Activated T-cell treated with anti-CD3 and anti-CD28 coated beads, Interleukin-2, amount 50 U/mL, for 72 hours (primary cell): ENCODE measurements around the gene TEX261. TPM values are rescaled to one million over a fixed set of nuclear protein-coding genes. Genes with fewer than 3 reads are reported as not detected.
"Not testable (repeated sequence)": the region's sequence is repeated elsewhere in the genome, so short reads cannot be mapped to it uniquely, and the experiment has no call there.

Experiments
- ATAC-seq, 2 donors: fragments of 150-1000 bp; cut with Tn5 transposase; replicated peaks in 1 of 2; 2 replicates each; pipeline ENCODE4 v1.10.0; 2021; ENCODE audit warnings: moderate library complexity in 2 of 2, mild to moderate bottlenecking in 1 of 2
- DNase-seq, 2 donors: peaks; one replicate each; pipeline ENCODE4 v3.0.0; 2021 to 2022; ENCODE audit warnings: mixed read lengths in 1 of 2
- H3K27ac Mint-ChIP-seq: one replicate; pipeline ENCODE4 v1.8.0; 2022; ENCODE audit warnings: mild to moderate bottlenecking, moderate library complexity, mixed read lengths
- H3K27me3 Mint-ChIP-seq: one replicate; pipeline ENCODE4 v1.8.0; 2022; ENCODE audit warnings: low read depth, mixed read lengths
- H3K36me3 Mint-ChIP-seq, 2 donors: one replicate each; pipeline ENCODE4 v1.8.0; 2022; ENCODE audit warnings: mixed read lengths in 2 of 2, mild to moderate bottlenecking in 1 of 2; ENCODE audit not compliant: insufficient read depth in 2 of 2
- H3K4me1 Mint-ChIP-seq: one replicate; pipeline ENCODE4 v1.8.0; 2022; ENCODE audit warnings: low read depth, mixed read lengths
- H3K4me3 Mint-ChIP-seq, 2 donors: one replicate each; pipeline ENCODE4 v1.8.0; 2022; ENCODE audit warnings: mild to moderate bottlenecking in 2 of 2, mixed read lengths in 2 of 2, moderate library complexity in 2 of 2
- H3K9me3 Mint-ChIP-seq, 2 donors: one replicate each; pipeline ENCODE4 v1.8.0; 2022; ENCODE audit warnings: mixed read lengths in 2 of 2
- total RNA-seq, 2 donors: library from RNA; stranded (reverse); gene quantifications; one replicate each; pipeline ENCODE4 v1.2.3, GENCODE V29; 2022

The TEX261 gene
- total RNA-seq, 2 donors from 2014 or later = 45.9 to 66.6 TPM

DNA sequence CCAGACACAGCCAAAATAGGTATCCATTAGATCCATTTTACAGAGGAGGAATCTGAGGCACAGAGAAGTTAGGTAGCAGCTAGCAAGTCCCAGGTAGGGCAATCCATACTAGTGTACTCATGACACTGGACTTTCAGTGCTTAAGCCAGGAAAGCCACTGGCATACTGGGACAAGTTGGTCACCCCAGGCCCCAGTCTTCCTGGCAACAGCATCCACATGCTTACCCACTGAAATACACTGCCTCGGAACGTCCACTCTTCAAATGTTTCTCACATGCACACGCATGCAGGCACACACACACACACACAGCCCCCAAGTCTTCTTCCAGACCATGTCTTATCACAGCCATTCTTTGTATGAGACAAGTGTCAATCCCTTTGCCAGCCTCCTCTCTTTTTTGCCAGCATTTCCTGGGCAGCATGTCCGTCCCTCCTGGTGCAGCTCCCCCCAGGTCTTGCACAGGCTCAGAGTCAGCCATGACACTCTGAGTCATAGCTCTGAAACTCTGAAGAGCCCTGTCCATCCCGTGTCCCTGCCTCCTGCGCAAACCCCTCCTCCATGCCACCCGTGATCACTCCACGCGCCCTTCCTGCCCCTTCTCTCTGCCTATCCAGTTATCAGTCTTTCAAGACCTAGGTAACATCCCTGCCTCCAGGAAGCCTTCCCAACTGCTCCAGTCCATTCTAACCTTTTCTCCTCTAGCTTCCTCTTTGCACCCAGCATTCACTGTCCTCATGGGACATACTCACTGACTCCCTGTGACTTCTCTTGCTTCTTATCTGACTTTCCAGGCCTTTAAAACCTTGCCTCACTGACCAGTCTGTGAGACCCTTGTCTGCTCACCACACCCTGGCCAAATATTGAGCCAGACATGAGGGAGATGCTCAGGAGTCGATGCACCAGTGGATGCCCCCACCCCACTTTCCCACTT is 10.9 kb upstream of the TEX261 start:
- H3K4me1 Mint-ChIP-seq = peaks cover 7% of the 10 kb centered on the region
- no peak overlapping the region for H3K27ac Mint-ChIP-seq
- DNase-seq (no peak), ATAC-seq (no peak)
- no peak overlapping the region for H3K4me3 Mint-ChIP-seq
- H3K27me3 Mint-ChIP-seq = peaks cover 8% of the 10 kb centered on the region
- no peaks in the 10 kb centered on the region for H3K36me3 Mint-ChIP-seq
- H3K9me3 Mint-ChIP-seq = no peaks in the 10 kb centered on the region

DNA sequence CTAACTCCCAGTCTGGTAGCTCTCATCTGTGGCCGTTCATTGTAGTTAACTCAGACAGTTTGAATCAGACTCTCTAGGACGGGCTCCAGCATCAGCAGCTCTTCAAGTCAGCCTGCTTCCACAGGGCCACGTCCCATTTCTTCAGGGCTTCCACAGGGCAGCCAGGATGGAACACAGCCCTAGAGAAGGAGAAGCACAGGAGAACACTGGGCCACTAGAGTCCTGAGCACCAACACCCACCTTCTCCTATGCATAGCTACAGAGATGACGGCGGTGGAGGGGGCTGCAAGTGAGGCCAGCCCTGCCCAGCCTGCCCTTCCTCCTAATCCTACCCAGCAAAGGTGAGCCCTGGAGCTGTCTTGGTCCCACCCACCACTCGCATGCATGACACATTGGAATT is 10.2 kb upstream of the TEX261 start:
- H3K27me3 Mint-ChIP-seq = peaks cover 2% of the 10 kb centered on the region
- no peaks in the 10 kb centered on the region for H3K36me3 Mint-ChIP-seq
- H3K9me3 Mint-ChIP-seq = no peaks in the 10 kb centered on the region
- ATAC-seq = no peak
- no peak overlapping the region for H3K27ac Mint-ChIP-seq
- DNase-seq = no peak
- H3K4me3 Mint-ChIP-seq = no peak overlapping the region
- peaks cover 7% of the 10 kb centered on the region for H3K4me1 Mint-ChIP-seq

DNA sequence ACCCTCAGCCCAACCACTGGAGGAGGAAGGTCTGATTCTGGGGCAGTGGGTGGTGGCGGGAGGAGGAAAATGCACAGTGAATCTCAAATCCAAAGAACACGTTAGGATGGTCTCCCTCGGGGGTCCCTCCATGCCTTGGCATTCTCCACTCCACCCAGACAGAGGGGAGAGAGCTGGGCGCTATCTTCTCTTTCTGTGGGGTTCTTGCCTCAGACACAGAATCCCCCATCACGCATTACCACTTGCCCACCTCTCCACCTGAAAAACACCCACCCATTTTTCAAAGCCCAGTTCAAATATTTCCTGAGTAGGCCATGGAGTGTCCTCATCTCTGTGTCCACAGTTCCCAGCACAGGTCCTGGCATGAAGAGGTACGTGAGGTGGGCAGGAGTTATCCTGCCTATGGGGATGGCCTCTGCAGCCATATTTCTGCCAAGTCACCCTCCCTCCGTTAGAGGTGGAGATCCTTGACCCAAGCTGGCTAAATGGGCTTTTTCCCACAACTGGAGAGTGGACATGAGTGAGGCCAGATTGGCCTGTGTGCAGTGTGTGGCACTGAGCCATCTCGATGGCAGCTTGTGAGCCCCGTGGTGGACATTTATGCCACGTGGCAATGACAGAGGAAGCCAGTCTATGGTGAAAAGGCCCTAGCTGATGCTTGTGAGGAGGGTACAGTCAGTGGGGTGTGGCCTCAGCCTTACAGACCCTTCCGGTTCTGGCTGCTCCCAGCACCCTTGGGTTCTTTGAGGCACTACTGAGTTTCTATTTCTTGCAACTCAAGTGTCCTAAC is 9.5 kb upstream of the TEX261 start:
- H3K4me3 Mint-ChIP-seq = no peak overlapping the region
- H3K27ac Mint-ChIP-seq = no peak overlapping the region
- ATAC-seq (no peak), DNase-seq (no peak)
- no peaks in the 10 kb centered on the region for H3K9me3 Mint-ChIP-seq
- H3K36me3 Mint-ChIP-seq = no peaks in the 10 kb centered on the region
- no peaks in the 10 kb centered on the region for H3K27me3 Mint-ChIP-seq
- H3K4me1 Mint-ChIP-seq = peaks cover 13% of the 10 kb centered on the region

DNA sequence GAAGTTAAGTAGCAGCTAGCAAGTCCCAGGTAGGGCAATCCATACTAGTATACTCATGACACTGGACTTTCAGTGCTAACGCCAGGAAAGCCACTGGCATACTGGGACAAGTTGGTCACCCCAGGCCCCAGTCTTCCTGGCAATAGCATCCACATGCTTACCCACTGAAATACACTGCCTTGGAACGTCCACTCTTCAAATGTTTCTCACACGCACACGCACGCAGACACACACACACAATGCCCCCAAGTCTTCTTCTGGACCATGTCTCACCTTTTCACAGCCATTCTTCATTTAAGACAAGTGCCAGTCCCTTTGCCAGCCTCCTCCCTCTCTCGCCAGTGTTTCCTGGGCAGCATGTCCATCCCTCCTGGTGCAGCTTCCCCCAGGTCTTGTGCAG is 8.7 kb upstream of the TEX261 start:
- Mint-ChIP-seq H3K9me3 (no peaks in the 10 kb centered on the region), H3K4me1 (peaks cover 15% of the 10 kb centered on the region), H3K4me3 (no peak overlapping the region), H3K27me3 (no peaks in the 10 kb centered on the region), H3K27ac (no peak overlapping the region), H3K36me3 (no peaks in the 10 kb centered on the region)
- DNase-seq (no peak), ATAC-seq (no peak)

DNA sequence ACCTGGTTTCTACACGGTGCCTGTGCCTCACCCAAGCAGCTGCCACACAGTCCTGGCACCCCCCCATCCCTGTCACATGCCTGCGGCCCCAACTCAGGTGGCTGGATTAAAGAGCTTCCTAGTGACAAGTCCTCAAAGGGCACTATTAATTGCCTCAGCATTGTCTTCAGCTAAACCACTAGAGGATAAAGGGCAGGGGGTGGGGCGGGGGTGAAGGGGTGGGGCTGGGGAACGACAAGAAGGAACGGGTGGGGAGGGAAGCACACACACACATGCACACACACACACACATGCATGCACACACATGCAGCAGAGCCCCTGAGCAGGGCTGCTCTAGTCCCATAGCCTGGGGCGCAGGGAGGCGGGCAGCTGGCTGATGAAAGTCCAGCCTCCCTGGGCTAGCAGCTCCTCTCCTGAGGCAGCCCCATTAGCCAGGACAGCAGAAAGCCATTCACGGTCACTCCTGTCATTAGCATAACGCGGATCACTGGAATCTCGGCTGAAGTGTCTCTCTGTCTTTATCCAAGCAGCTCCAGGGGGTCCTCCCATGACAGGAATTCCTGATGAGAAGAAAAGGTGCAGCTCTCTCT is 7.4 kb upstream of the TEX261 start:
- DNase-seq = no peak

DNA sequence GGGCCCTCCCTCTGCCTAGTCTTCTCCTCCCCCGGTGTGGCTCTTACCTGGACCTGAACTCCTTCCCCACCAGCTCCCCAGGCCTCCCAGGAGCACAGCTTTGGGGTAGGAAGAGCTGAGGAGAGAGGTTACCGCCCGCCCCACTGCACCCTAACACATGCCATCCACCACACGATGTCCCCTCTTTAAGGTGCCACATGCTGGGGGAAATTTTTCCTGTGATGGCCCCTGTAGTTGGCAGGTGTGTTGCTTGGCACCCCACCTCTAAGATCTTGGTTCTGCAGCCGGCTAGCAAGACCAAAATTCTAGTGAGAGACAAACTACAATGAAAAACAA is 6.9 kb upstream of the TEX261 start:
- Mint-ChIP-seq H3K4me3 (no peak overlapping the region), H3K27ac (no peak overlapping the region), H3K9me3 (no peaks in the 10 kb centered on the region), H3K36me3 (no peaks in the 10 kb centered on the region), H3K4me1 (peaks cover 15% of the 10 kb centered on the region), H3K27me3 (no peaks in the 10 kb centered on the region)
- DNase-seq = no peak
- ATAC-seq = no peak

More for the DNA sequence above, 7.4 kb upstream of the TEX261 start:
- Mint-ChIP-seq H3K36me3 (no peaks in the 10 kb centered on the region), H3K27me3 (no peaks in the 10 kb centered on the region), H3K4me3 (no peak overlapping the region), H3K4me1 (peaks cover 15% of the 10 kb centered on the region), H3K27ac (no peak overlapping the region), H3K9me3 (no peaks in the 10 kb centered on the region)
- no peak for ATAC-seq

DNA sequence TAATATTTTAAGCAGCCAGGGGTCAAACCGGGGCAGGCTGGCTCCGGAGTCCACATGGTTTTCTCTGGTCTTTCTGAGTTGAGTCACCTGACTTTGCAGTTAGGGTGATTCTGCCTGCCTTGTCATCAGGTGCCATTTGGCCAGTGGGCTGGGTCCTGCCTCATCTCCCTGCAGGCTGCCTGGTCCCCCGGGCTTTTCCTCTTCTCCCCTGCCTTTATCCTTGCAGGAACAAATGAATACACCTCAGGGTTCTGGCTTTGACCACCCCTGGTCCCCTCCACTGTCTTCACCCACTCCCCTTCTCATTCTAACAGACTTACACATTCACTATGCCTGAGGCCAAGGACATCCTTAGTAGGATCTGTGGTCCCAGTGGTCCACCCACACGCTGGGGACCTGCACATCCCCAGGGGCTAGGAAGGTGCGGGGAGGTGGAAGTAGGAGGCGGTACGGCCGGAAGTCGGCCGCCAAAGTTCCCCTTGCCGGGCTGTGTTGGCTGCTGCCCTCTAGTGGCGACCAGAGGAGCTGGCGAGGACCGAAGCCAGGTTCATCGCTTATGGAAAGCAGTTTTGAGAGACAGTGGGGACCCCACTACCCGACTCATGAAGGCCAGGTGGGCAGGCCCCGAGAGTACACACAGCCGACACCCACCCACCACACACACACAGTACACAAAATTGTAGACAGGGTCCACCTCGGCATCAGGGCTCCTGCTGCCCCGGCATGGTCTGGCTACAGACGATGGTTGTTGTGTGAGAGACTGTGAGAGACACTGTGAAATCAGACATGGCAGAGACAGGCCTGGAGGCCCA is 6.3 kb upstream of the TEX261 start:
- Mint-ChIP-seq H3K27me3 (no peaks in the 10 kb centered on the region), H3K36me3 (no peaks in the 10 kb centered on the region)

DNA sequence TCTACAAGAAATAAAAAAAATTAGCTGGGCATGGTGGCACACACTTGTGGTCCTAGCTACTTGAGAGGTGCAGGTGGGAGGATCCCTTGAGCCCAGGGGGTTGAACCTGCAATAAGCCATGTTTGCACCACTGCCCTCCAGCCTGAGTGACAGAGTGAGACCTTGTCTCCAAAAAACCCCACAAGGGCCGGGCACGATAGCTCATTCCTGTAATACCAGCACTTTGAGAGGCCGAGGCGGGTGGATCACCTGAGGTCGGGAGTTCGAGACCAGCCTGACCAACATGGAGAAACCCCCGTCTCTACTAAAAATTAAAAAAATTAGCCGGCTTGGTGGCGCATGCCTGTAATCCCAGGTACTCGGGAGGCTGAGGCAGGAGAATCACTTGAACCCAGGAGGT is 5.3 kb upstream of the TEX261 start:
- H3K27ac Mint-ChIP-seq, ATAC-seq, H3K36me3 Mint-ChIP-seq, DNase-seq, H3K9me3 Mint-ChIP-seq, H3K27me3 Mint-ChIP-seq: not testable (repeated sequence)
- Mint-ChIP-seq H3K4me3 (peak overlapping the region in 1 of 2 donors; percentile 86), H3K4me1 (peaks cover 24% of the 10 kb centered on the region)

More for the DNA sequence above, 6.3 kb upstream of the TEX261 start:
- peak overlapping the region; percentile 89 for H3K27ac Mint-ChIP-seq
- peak overlapping the region; percentile 85 to 86 for H3K4me3 Mint-ChIP-seq
- no peaks in the 10 kb centered on the region for H3K9me3 Mint-ChIP-seq
- ATAC-seq = peak; percentile 90 to 92
- peak; percentile 86 to 87 for DNase-seq
- peaks cover 17% of the 10 kb centered on the region for H3K4me1 Mint-ChIP-seq

DNA sequence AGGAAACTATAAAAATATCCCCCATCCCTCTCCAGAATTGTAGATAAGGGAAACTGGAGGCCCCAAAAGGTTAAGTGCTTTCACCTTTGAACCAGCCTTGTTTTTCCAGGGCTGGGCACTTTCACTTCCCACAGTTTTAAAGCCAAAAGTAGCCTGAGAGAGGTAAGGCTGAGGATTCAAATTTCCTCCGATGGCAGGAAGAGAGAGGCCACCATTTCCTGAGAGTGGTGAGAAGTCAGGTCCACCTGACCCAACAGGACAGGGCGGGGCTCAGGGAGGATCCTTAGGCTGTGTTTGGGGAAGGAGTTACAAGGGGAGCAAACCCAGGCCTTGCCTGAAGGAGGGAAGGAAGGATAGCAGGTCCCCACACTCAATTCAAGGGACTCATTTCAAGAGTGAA is 4.7 kb upstream of the TEX261 start:
- ATAC-seq = no peak
- Mint-ChIP-seq H3K36me3 (no peaks in the 10 kb centered on the region), H3K4me1 (peaks cover 24% of the 10 kb centered on the region), H3K27me3 (no peaks in the 10 kb centered on the region), H3K27ac (no peak overlapping the region), H3K9me3 (no peaks in the 10 kb centered on the region), H3K4me3 (no peak overlapping the region)
- DNase-seq = no peak

DNA sequence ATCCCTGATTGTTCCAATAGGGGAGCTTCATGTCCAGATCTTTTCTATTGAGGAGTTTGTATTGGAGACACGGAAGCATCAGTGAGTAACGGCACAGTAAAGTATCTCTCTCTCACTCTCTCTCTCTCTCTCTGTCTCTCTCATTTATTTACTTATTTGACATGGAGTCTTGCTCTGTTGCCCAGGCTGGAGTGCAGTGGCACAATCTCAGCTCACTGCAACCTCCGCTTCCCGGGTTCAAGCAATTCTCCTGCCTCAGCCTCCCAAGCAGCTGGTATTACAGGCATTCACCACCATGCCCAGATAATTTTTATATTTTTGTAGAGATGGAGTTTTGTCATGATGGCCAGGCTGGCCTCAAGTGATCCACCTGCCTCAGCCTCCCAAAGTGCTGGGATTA is 4.2 kb upstream of the TEX261 start:
- peaks cover 26% of the 10 kb centered on the region for H3K4me1 Mint-ChIP-seq
- H3K27ac Mint-ChIP-seq, H3K4me3 Mint-ChIP-seq, ATAC-seq, H3K36me3 Mint-ChIP-seq, H3K27me3 Mint-ChIP-seq, DNase-seq, H3K9me3 Mint-ChIP-seq: not testable (repeated sequence)

DNA sequence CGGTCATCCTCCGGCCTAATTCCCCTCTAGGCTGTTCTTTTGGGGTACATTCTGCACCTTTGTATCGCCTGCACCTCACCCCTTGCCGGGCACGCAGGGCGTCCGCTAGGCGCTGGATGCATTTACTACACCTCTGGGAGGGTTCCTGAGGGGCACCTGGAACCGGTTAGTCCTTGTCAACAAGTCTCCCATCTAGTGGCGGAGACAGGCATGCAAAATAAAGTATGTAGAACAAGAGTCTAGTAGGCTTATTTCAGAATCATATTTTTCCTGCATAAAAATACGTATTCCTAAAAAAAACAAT is 705 bp upstream of the TEX261 start:
- Mint-ChIP-seq H3K9me3 (no peaks in the 10 kb centered on the region), H3K36me3 (peaks cover 3 to 4% of the 10 kb centered on the region in 2 donors), H3K4me3 (peak overlapping the region; percentile 90 to 93), H3K4me1 (peaks cover 38% of the 10 kb centered on the region), H3K27me3 (no peaks in the 10 kb centered on the region), H3K27ac (no peak overlapping the region)
- ATAC-seq (peak; percentile 34 to 47), DNase-seq (peak; percentile 41 to 64)

DNA sequence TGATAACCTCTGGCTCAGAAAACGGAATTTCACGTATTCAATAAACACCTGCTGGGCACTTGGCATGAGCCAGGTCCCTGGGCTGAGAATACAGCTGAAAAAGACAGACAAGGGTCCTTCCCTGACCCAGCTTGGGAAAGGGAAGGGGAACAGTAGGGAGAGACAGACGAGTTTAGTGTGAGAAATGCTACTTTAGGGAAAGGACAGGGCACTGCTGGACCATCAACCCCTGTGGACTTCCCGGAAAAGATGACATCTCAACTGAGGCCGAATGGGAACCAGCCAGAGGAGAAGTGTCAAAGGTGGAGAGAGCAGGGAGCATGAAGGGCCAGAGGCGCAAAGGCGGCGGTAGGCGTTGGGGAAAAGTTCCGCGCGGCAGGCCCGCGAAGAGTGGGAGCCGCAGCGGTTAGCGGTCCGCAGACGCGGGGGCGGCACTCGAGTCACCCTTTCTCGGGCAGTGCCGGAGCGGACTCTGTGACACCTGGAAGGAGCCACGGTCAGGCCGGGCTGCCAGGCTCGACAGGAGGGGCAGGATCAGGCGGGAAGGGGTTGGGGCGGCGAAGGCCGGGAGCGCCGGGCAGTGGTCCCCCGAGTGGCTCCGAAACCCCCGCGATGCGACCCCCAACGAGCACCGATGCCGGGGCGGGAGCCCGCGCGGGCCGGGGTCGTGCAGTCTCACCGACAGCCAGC is 519 bp downstream of the TEX261 start:
- Mint-ChIP-seq H3K27ac (peak overlapping the region; percentile 98), H3K4me1 (peaks cover 32% of the 10 kb centered on the region), H3K4me3 (peak overlapping the region; percentile 97 to 99), H3K27me3 (no peaks in the 10 kb centered on the region), H3K9me3 (no peaks in the 10 kb centered on the region), H3K36me3 (peaks cover 3 to 4% of the 10 kb centered on the region in 2 donors)
- ATAC-seq (peak; percentile 60 to 67), DNase-seq (peak; percentile 77 to 82)
